ENCODE measurements around the gene SYT7.

- TF ChIP-seq POLR2A (IDR thresholded peaks at IDR 0.05; ENCODE audit: low read depth, low read length): no peak
- no peak for TF ChIP-seq TAF1 (IDR thresholded peaks at IDR 0.05; ENCODE audit: borderline replicate concordance, low read depth, low read length)
These were observed 53.7 kb downstream of the SYT7 start for GRCh38 chr11:61526956-61527731.

All from GM12892 (cell line).